Measurements from ENCODE around the gene KLK3. TPM values are rescaled to one million over a fixed set of nuclear protein-coding genes. Genes with fewer than 3 reads are reported as not detected.

Gene KLK3
- polyA plus RNA-seq, 2 of the 4 experiments (the other 2 are of a cell fraction) = not detected

- CTCF ChIA-PET = interaction anchor here (1.0 to 1.4 kb wide), 4 partner anchors 10 to 276 kb away, joined by 3 to 8 read pairs (median 4); no protein-coding TSS in a partner anchor
- H3K4me3 ChIP-seq = peak overlapping the region; percentile 68; the same call in 2 of the 3 replicates
Observed at GRCh38 chr19:50818859-50819472, 35.7 kb upstream of the KLK3 start.

DNA sequence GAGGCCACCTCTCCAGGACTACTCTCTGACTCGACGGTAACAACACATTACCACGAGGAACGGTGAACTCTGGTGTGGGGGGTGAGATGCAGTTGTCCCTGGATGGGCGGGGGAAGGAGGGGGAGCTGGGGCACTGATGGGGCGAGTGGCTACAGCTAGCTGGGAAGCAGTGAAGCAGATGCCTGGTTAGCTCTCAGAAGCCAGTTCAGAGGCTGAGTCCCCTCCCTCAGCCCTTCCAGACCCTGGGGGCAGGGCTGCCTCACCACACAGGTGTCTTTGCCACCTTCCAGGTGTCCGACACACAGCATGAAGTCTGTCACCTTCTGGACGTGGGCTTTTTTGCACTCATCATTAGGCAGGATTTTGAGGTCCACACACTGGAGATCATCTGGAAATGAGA is 35.1 kb upstream of the KLK3 start:
- ChIA-PET POLR2A (no interaction called here), CTCF (interaction anchor here (1.1 to 2.8 kb wide), 2 partner anchors 36 to 103 kb away, joined by 4 to 11 read pairs; no protein-coding TSS in a partner anchor)
- WGBS (ENCODE audit: missing lambda C conversion rate) = 35% methylated on average over 8 of the region's 8 CpGs
- Histone ChIP-seq H3K9me3 (no peaks in the 10 kb centered on the region; the same call in 2 of the 3 replicates), H3K4me1 (peaks cover 13% of the 10 kb centered on the region; the same call in 1 of the 3 replicates), H3K27ac (no peak overlapping the region), H3K4me3 (no peak overlapping the region), H3K4me2 (no peak overlapping the region)
- ATAC-seq (no peak), DNase-seq (ENCODE audit: low read depth in 1 of 2, low spot score in 1 of 2) (no peak), FAIRE-seq (no peak)
- TF ChIP-seq RFX5 (IDR thresholded peaks at IDR 0.05) (no peak), JUN (IDR thresholded peaks at IDR 0.05) (no peak), NFE2L2 (conservative IDR thresholded peaks at IDR 0.05; ENCODE audit: low read length) (no peak), HOXB5 (CRISPR knock-in tag; IDR thresholded peaks at IDR 0.05) (no peak)

More at GRCh38 chr19:50818859-50819472, 35.7 kb upstream of the KLK3 start:
- FAIRE-seq (no peak), ATAC-seq (no peak), DNase-seq (ENCODE audit: low read depth in 1 of 2, low spot score in 1 of 2) (no peak)
- 57% methylated on average over 12 of the region's 12 CpGs for WGBS (ENCODE audit: missing lambda C conversion rate)
- Histone ChIP-seq H3K9me3 (no peaks in the 10 kb centered on the region; the same call in 2 of the 3 replicates), H3K4me1 (peaks cover 13% of the 10 kb centered on the region; the same call in 1 of the 3 replicates), H3K4me2 (peak overlapping the region; percentile 93), H3K27ac (no peak overlapping the region)
- no peak for TF ChIP-seq ZC3H11A (IDR thresholded peaks at IDR 0.05)
- TF ChIP-seq, protein P1, sequence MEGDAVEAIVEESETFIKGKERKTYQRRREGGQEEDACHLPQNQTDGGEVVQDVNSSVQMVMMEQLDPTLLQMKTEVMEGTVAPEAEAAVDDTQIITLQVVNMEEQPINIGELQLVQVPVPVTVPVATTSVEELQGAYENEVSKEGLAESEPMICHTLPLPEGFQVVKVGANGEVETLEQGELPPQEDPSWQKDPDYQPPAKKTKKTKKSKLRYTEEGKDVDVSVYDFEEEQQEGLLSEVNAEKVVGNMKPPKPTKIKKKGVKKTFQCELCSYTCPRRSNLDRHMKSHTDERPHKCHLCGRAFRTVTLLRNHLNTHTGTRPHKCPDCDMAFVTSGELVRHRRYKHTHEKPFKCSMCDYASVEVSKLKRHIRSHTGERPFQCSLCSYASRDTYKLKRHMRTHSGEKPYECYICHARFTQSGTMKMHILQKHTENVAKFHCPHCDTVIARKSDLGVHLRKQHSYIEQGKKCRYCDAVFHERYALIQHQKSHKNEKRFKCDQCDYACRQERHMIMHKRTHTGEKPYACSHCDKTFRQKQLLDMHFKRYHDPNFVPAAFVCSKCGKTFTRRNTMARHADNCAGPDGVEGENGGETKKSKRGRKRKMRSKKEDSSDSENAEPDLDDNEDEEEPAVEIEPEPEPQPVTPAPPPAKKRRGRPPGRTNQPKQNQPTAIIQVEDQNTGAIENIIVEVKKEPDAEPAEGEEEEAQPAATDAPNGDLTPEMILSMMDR (IDR thresholded peaks at IDR 0.05) = no peak
- TF ChIP-seq EHF (CRISPR knock-in tag; IDR thresholded peaks at IDR 0.05) = no peak
- no peak for TF ChIP-seq MAFK (IDR thresholded peaks at IDR 0.05; ENCODE audit: partially characterized antibody)
- TF ChIP-seq POLR2AphosphoS2 (conservative IDR thresholded peaks at IDR 0.05; ENCODE audit: low read length) = no peak
- TF ChIP-seq TFCP2L1 (CRISPR knock-in tag; IDR thresholded peaks at IDR 0.05) = no peak
- no peak for TF ChIP-seq MAZ (IDR thresholded peaks at IDR 0.05; ENCODE audit: borderline replicate concordance, low read depth, low read length)
- TF ChIP-seq HOXB5 (CRISPR knock-in tag; IDR thresholded peaks at IDR 0.05) = no peak
- TF ChIP-seq CHD2 (IDR thresholded peaks at IDR 0.05; ENCODE audit: low read length, partially characterized antibody) = no peak
- POLR2A ChIA-PET = interaction anchor here (1.2 kb wide), 1 partner anchor 14 kb away, joined by 6 read pairs; no protein-coding TSS in a partner anchor

DNA sequence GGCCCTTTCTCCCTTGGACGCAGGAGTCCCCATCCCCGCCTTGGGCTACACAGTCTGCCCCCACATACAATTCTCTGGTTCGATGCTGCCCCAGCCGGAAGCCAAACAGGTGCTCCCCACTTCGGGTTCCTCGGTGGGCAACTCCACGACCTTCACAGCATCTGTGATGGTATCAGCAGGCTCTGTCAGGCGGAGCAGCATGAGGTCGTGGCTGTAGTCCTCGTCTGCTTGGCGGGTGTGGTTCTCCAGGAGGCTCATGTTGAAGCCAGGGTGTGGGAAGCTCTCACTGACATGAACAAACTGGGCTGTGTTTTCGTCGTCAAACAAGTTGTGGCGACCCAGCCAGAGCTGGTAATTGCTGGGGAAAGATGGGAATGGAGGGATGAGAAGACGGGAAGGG is 34.6 kb upstream of the KLK3 start:
- H3K4me2 ChIP-seq = no peak overlapping the region
- TF ChIP-seq JUN (IDR thresholded peaks at IDR 0.05) = no peak
- no peak for TF ChIP-seq ZNF302 (CRISPR knock-in tag; IDR thresholded peaks at IDR 0.05)
- no peak for TF ChIP-seq RNF2 (IDR thresholded peaks at IDR 0.05; ENCODE audit: borderline replicate concordance, low read depth)
- TF ChIP-seq EP300 (IDR thresholded peaks at IDR 0.05) = no peak
- no peak for TF ChIP-seq KDM5A (IDR thresholded peaks at IDR 0.05)
- TF ChIP-seq SMC3 (IDR thresholded peaks at IDR 0.05) = no peak
- TF ChIP-seq EHMT2 (IDR thresholded peaks at IDR 0.05; ENCODE audit: low read depth) = no peak
- TF ChIP-seq ZSCAN20 (CRISPR knock-in tag; IDR thresholded peaks at IDR 0.05) = no peak
- no peak for TF ChIP-seq KDM1A (IDR thresholded peaks at IDR 0.05; ENCODE audit: low read depth)
- TF ChIP-seq PHF8 (IDR thresholded peaks at IDR 0.05; ENCODE audit: borderline replicate concordance, low read depth) = no peak
- no peak for TF ChIP-seq NPAS2 (CRISPR knock-in tag; IDR thresholded peaks at IDR 0.05; ENCODE audit: borderline replicate concordance)
- TF ChIP-seq, protein P2, sequence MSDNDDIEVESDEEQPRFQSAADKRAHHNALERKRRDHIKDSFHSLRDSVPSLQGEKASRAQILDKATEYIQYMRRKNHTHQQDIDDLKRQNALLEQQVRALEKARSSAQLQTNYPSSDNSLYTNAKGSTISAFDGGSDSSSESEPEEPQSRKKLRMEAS (IDR thresholded peaks at IDR 0.05) = no peak
- no peak for TF ChIP-seq SREBF2 (IDR thresholded peaks at IDR 0.05)
- TF ChIP-seq, protein P3, sequence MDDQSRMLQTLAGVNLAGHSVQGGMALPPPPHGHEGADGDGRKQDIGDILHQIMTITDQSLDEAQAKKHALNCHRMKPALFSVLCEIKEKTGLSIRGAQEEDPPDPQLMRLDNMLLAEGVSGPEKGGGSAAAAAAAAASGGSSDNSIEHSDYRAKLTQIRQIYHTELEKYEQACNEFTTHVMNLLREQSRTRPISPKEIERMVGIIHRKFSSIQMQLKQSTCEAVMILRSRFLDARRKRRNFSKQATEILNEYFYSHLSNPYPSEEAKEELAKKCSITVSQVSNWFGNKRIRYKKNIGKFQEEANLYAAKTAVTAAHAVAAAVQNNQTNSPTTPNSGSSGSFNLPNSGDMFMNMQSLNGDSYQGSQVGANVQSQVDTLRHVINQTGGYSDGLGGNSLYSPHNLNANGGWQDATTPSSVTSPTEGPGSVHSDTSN (IDR thresholded peaks at IDR 0.05) = no peak
- no peak for TF ChIP-seq FOXS1 (CRISPR knock-in tag; IDR thresholded peaks at IDR 0.05)
- TF ChIP-seq, protein P4, sequence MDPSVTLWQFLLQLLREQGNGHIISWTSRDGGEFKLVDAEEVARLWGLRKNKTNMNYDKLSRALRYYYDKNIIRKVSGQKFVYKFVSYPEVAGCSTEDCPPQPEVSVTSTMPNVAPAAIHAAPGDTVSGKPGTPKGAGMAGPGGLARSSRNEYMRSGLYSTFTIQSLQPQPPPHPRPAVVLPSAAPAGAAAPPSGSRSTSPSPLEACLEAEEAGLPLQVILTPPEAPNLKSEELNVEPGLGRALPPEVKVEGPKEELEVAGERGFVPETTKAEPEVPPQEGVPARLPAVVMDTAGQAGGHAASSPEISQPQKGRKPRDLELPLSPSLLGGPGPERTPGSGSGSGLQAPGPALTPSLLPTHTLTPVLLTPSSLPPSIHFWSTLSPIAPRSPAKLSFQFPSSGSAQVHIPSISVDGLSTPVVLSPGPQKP (IDR thresholded peaks at IDR 0.05; ENCODE audit: low read depth, low read length) = no peak
- no peak for TF ChIP-seq TFCP2L1 (CRISPR knock-in tag; IDR thresholded peaks at IDR 0.05)
- TF ChIP-seq CHD2 (IDR thresholded peaks at IDR 0.05; ENCODE audit: low read length, partially characterized antibody) = no peak
- CTCF ChIA-PET = interaction anchor here (1.1 to 2.8 kb wide), 2 partner anchors 36 to 102 kb away, joined by 4 to 11 read pairs; no protein-coding TSS in a partner anchor
- no peak for DNase-seq (ENCODE audit: low read depth in 1 of 2, low spot score in 1 of 2)
- no peaks in the 10 kb centered on the region; the same call in 2 of the 3 replicates for H3K9me3 ChIP-seq
- WGBS (ENCODE audit: missing lambda C conversion rate) = 26% methylated on average over 14 of the region's 15 CpGs
- POLR2A ChIA-PET = interaction anchor here (0.8 kb wide), 1 partner anchor 16 kb away, joined by 5 read pairs; no protein-coding TSS in a partner anchor
- no peak for ATAC-seq
- no peak overlapping the region for H3K4me3 ChIP-seq
- no peak for FAIRE-seq
- peaks cover 13% of the 10 kb centered on the region; the same call in 1 of the 3 replicates for H3K4me1 ChIP-seq
- no peak overlapping the region for H3K27ac ChIP-seq

Measured in A549 (cell line).